Retina (tissue), 1 donor: ENCODE results near the gene TMEM91.

ENCODE experiments used
- DNase-seq: peaks from one replicate; pipeline ENCODE4 v3.0.0-alpha.2; 2016

Gene TMEM91

GRCh38 chr19:41412953-41413352 lies 36.6 kb downstream of the TMEM91 start:
- DNase-seq = no peak

DNA sequence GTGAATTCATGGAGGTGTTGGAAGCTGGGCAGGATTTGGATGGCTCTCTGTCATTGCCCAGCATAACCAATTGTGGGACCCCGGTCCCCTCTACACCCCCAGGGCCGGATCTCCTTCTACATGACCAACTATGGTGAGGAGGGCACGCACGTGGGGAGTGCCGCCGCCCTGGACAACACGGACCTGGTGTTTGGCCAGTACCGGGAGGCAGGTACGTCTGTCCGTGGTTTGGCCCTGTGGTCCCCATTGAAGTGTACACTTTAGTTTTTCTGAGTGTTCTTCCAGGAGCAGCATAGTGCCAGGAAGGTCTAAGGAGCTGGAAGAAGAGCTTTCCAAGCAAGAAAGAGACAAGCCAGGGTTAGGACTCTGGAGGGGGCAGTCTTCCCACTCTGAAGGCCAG lies 37.6 kb downstream of the TMEM91 start:
- no peak for DNase-seq

GRCh38 chr19:41414461-41414860 lies 38.1 kb downstream of the TMEM91 start:
- DNase-seq = no peak

DNA sequence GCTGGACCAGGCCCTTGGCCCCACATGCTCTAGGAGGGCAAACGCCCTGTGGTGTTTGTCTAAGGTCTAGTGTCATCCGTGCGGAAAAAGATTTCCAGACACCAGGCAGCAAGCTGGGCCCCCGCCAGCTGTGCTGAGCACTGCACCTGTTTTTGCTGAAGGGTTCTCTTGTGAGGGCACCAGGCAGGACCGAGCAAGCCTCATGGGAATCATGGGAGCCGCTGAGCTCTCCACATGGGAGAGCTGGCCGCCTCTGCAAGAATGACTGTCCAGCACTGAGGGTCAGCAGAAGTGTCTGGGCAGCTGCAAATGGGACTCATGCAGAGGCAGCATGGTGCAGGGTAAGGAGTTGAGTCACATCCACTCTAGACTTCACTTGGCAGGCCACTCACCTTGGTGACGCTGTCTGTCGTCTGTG lies 38.8 kb downstream of the TMEM91 start:
- DNase-seq = no peak

GRCh38 chr19:41416194-41416674 lies 39.9 kb downstream of the TMEM91 start:
- DNase-seq = no peak

GRCh38 chr19:41420101-41420880 lies 44.0 kb downstream of the TMEM91 start:
- no peak for DNase-seq

- no peak for DNase-seq
These were observed 45.0 kb downstream of the TMEM91 start for GRCh38 chr19:41421314-41421713.

DNA sequence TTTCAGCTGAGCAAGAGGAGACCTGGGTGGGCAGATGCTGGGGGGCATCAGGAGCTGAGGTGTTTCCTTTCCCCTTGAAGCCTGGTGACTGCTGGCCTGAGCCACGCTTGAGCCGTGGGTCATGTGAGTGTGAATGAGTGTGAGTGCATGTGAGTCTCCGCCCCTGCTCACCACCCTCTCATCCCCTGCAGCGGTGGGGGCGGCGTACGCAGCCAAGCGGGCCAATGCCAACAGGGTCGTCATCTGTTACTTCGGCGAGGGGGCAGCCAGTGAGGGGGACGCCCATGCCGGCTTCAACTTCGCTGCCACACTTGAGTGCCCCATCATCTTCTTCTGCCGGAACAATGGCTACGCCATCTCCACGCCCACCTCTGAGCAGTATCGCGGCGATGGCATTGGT lies 45.6 kb downstream of the TMEM91 start:
- no peak for DNase-seq

DNA sequence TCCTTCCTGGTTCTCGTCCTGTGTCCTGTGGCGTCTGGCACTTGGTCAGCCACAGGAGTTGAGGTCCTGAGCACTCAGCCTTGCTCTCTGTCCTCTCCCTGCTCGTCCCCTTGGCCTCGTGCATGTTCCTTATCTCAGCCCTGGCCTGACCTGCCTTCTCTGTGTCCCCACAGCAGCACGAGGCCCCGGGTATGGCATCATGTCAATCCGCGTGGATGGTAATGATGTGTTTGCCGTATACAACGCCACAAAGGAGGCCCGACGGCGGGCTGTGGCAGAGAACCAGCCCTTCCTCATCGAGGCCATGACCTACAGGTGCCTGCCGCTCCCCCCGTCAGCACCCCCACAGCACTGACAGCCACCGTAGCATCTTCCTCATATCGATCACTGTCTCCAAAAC lies 46.1 kb downstream of the TMEM91 start:
- DNase-seq = no peak

- no peak for DNase-seq
These were observed 46.6 kb downstream of the TMEM91 start for GRCh38 chr19:41422955-41423354.

DNA sequence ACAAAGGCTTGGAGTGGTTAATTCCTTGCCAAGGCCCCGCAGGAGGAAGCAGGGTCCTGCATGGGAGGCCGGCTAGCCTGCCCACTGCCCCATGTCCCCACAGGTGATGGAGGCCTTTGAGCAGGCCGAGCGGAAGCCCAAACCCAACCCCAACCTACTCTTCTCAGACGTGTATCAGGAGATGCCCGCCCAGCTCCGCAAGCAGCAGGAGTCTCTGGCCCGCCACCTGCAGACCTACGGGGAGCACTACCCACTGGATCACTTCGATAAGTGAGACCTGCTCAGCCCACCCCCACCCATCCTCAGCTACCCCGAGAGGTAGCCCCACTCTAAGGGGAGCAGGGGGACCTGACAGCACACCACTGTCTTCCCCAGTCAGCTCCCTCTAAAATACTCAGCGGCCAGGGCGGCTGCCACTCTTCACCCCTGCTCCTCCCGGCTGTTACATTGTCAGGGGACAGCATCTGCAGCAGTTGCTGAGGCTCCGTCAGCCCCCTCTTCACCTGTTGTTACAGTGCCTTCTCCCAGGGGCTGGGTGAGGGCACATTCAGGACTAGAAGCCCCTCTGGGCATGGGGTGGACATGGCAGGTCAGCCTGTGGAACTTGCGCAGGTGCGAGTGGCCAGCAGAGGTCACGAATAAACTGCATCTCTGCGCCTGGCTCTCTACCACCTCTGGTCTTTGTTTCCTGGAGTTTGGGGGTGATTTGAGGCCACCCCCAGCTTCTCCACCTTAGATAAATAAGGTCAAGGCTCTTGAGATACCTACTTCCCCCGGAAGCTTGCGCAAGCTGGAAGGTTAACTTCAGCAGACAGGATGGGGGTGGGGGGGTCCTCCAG lies 48.2 kb downstream of the TMEM91 start:
- no peak for DNase-seq

DNA sequence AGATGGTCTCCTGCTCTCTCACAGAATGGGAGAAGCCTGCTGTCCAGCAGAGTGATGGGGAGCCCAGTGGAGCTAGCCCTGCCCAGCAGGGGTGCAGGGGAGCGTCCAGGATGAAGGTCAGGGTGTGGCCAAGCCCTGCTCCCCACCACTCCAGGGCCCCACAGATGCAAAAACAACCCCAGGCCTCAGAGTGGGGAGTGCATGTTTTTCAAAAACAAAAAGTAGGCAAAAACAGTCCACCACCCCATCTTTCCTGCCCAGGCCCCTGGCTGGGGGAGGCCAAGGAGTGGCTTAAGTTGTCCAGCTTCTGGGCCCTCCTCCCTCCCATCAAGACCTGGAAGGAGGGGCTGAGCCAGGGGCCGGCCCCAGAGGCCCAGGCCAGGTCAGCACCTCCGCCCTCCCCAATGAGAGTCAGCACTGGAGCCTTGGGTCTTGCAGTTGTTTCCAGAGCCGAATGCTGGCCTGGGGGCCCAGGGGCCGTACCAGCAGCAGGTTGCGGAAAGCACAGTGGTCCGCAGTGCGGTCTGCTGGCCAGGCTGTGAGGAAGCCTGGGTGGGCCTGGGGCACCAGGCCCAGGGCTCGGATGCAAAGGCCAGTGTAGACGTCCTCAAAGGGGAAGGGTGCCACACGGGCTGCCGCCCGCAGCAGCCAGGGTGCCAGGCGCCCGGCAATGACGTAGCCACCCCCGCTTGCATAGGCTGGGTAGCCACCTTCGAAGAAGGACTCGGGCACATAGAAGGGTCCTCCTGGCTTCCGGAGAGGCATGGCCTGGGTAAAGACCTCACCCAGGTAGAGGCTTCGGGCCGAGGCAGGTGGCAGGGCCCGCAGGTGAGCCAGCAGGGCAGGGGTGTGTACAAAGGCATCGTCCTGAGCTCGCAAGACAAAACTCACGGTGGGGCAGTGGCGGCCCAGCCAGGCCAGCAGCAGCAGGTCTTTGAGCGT lies 49.1 kb downstream of the TMEM91 start:
- no peak for DNase-seq

DNA sequence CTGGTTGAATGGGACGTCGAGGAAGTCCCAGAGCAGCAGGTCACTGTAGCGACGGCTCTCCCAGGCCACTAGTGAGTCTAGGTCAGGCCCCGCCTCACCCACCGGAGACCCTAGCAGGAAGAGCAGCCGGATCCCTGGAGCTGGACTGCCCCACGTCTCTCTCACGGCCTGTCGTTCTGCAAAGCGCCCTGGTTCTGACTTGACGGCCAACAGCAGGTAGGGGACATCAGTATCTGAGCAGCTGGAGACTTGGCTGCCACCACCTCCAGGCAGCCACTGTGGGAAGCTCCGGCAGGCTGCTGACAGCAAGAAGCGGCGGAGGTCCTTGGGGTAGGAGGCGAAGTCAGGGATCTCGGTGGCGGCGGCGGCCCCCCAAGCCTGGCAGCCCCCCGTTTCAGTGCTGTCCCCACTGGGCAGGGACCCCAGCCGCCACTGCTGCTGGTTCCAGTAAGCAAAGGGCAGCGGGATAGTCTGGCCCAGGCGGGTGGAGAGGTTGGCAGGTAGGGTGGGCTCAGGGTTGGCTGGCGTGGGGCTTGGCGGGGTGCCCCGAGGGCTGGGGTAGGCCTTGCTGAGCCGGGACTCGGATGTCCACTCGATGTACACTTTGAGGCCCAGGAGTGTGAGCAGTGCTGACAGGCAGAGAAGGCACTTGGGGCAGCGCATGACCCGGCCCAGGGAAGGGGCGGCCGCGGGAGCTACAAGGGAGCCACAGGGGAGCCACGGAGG lies 49.9 kb downstream of the TMEM91 start:
- DNase-seq = peak; percentile 9

DNA sequence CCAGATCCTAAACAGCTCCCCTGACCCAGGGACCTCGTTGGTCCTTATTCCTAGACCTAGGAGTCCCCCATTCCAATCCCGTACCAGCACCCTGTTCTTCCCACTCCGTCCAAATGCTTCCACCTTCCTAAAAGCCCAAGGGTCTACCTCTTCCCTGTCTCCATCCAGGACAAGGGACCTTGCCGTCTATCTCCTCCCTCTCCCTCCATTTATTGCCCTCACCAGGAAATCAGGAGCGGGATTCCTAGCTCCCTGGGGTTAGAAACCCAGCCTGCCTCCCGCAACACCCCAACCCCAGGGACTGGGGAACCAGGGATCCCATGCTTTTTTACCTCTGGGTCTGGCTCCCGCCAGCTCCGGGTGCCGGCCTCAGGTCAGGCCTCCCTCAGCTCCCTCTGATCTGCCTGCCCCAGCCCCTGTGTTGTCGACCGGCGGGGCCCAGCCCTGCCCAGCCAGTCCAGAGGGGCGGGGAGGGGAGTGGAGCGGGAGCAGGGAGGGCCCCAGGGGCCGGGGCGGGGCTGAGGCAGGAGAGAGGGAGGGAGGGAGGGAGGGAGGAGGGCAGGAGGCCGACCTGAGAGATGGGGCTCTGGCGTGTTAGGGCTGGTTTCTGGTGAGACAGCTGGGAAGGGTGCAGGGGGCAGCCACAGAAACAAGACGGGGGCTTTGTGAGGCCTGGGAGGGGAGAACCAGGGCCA lies 50.8 kb downstream of the TMEM91 start, which contains the start of gene B3GNT8:
B3GNT8 (minus strand) TSS at position 423 of the 695 bp plus-strand sequence. CDS start 596 bp downstream, outside the sequence.
- peak; percentile 63 for DNase-seq

DNA sequence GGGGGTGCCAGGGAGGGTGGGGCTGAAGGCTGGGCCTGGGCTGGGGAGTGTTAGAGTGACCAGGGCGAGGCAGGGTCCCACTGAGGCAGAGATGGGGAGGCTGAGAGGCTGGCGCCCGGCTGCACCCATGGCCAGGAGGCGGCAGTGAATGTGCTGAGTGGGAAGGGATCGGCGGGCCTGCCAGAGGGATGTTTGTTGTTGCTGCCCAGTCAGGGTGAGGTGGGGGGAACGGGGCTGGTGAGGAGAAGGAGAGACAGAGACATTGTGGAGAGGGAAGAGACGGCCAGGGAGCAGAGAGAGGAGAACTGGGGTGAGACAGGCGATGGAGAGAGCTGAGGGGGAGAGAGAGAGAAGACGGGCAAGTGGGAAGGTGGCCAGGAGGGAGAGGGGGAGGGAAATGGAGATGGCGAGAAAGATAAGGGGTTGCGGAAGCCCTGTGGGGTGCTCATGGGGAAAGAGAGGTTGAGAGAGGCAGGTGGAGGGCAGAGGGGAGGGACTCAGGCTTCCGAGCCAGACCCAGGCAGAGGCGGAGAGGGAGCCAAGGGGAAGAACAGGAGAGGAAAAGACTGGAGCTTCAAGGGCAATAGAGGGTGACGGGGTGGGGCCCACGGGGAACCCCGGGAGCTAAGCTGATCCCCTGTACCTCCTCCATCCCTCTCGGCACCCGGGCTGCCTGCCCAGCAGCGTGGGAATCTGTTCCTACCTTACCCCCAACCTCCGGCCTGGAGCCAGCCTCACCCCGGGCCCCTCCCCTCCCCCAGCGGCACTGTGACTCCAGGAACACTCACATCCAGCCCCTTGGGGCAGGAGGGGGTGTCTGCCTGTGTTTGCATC lies 51.5 kb downstream of the TMEM91 start:
- peak; percentile 39 for DNase-seq

GRCh38 chr19:41428481-41428859 lies 52.1 kb downstream of the TMEM91 start:
- DNase-seq = no peak

- no peak for DNase-seq
These were observed 54.6 kb downstream of the TMEM91 start for GRCh38 chr19:41430922-41431321.

DNA sequence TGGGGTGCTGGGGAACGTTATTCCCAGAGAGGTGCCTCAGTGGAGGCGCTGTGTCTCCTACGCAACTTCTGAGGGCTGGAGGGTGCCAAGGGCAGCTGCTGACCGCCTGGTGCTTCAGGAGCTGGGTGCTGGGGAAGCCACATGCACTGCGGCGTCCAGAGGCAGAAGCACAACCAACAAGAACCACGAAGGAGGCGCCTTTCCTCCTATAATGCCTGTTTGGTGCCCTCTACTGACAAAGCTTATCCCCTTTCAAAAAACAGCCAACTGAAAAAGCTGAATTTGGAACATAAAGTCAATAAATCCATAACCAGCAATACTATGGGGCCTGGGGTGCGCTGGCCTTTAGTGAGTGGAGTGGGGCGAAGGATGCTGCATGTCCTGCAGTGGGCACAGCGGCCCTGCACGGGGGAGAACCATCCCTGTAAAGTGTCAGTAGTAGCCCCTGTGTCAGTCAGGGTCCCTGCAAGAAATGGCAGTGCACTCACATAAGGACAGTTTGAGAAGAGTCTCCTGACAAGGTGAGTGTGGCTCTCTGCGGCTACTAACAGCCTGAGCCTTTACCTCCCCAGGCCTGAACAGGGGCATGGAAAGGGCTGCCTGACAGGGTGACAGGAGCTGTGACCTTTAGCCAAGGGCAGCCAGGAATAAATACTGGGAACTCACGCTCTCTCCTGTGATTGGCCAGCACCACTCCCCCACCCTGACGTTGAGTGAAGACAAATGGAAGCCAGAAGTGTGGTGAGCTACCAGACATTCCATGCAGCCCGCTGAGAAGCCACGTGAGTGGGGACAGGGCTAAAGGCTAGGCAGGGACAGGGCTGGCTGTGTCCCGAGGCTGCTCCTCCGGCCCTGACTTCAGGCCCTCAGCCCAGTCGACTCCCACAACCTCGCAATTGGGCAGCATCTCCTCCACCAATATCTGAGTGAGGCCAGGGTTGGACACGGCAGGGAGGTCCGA lies 55.4 kb downstream of the TMEM91 start:
- no peak for DNase-seq

GRCh38 chr19:41433171-41433570 lies 56.8 kb downstream of the TMEM91 start:
- no peak for DNase-seq
